Measurements from ENCODE around the gene CRYGB. TPM values are rescaled to one million over a fixed set of nuclear protein-coding genes. Genes with fewer than 3 reads are reported as not detected.

Gene CRYGB
- total and polyA plus RNA-seq, 10 of the 15 experiments (the other 5 are each of a cell fraction or from before 2014, with no cell fraction given): not detected

DNA sequence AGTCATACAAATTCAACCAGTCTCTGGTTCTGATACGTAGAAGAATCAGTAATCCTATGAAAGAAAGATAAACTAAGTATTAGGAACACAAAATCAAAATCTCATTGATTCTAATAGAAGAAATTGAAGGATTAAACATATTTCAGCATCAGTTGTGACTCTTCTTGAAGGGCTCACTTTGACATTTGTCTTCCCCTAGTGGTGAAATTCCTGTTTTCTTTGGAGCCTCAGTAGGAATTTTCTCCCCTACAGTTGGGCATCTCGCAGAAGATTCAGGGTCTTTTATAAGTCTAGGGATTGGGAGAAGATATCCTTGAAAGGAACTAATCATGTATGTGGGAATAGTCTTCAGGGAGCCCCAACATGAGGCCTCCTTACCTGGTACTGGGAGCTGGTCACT lies 2.8 kb upstream of the CRYGB start:
- Histone ChIP-seq H3K9me3 (replicated peaks; ENCODE audit: control insufficient read depth, insufficient read depth, low read length) (no peaks in the 10 kb centered on the region), H3K4me3 (no peak overlapping the region), H3K9ac (ENCODE audit: control insufficient read depth, insufficient read depth, low read length) (no peak overlapping the region), H3K4me2 (ENCODE audit: control insufficient read depth, insufficient read depth) (no peak overlapping the region), H3K27me3 (replicated peaks in 1 of 2; ENCODE audit: control insufficient read depth in 2 of 2, insufficient read depth in 2 of 2, low read length in 1 of 2) (no peaks in the 10 kb centered on the region; a peak in 1 of 4 replicates), H2AFZ (ENCODE audit: control insufficient read depth, low read depth, low read length) (no peak overlapping the region), H4K20me1 (ENCODE audit: control insufficient read depth, insufficient read depth) (no peaks in the 10 kb centered on the region), H3K27ac (ENCODE audit: control insufficient read depth, insufficient read depth) (no peak overlapping the region), H3K36me3 (ENCODE audit: control insufficient read depth in 2 of 2, insufficient read depth in 2 of 2, low read length in 1 of 2) (no peaks in the 10 kb centered on the region), H3K79me2 (ENCODE audit: control insufficient read depth, insufficient read depth, low read length) (no peaks in the 10 kb centered on the region), H3K4me1 (ENCODE audit: control insufficient read depth, insufficient read depth, low read length) (no peaks in the 10 kb centered on the region)
- POLR2A ChIA-PET: no interaction called here
- RAD21 ChIA-PET (ENCODE audit: unreplicated experiment): no interaction called here
- ATAC-seq (no peak), DNase-seq (ENCODE audit: low read depth, low spot score) (no peak), FAIRE-seq (no peak)
- in situ Hi-C loops (cut with MboI): no loop called here
- intact Hi-C loops (cut with micrococcal nuclease; ENCODE audit: unreplicated experiment): no loop called here
- BruUV-seq (replicated peaks): no TSS peak
- SMC1A ChIA-PET (ENCODE audit: uncharacterized antibody, unreplicated experiment): no interaction called here
- 0% methylated on average over 2 of the region's 2 CpGs for WGBS (ENCODE audit: insufficient coverage, insufficient replicate concordance, low lambda C conversion rate, missing lambda C conversion rate)
- CTCF ChIA-PET: no interaction called here
- TF ChIP-seq SMAD1 (IDR thresholded peaks at IDR 0.05; ENCODE audit: low read depth, partially characterized antibody) (no peak), SMARCA5 (IDR thresholded peaks at IDR 0.05) (no peak), DPF2 (IDR thresholded peaks at IDR 0.05) (no peak), ZNF217 (IDR thresholded peaks at IDR 0.05) (no peak), MAX (IDR thresholded peaks at IDR 0.05; ENCODE audit: low read depth, low read length) (no peak), YBX1 (IDR thresholded peaks at IDR 0.05) (no peak), ATF3 (IDR thresholded peaks at IDR 0.05; ENCODE audit: borderline replicate concordance, extremely low read depth, low read depth, low read length) (no peak)
- TF ChIP-seq, protein P1, sequence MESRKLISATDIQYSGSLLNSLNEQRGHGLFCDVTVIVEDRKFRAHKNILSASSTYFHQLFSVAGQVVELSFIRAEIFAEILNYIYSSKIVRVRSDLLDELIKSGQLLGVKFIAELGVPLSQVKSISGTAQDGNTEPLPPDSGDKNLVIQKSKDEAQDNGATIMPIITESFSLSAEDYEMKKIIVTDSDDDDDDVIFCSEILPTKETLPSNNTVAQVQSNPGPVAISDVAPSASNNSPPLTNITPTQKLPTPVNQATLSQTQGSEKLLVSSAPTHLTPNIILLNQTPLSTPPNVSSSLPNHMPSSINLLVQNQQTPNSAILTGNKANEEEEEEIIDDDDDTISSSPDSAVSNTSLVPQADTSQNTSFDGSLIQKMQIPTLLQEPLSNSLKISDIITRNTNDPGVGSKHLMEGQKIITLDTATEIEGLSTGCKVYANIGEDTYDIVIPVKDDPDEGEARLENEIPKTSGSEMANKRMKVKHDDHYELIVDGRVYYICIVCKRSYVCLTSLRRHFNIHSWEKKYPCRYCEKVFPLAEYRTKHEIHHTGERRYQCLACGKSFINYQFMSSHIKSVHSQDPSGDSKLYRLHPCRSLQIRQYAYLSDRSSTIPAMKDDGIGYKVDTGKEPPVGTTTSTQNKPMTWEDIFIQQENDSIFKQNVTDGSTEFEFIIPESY (IDR thresholded peaks at IDR 0.05): no peak
